Measurements from ENCODE around the gene HACD4.

Gene HACD4

DNA sequence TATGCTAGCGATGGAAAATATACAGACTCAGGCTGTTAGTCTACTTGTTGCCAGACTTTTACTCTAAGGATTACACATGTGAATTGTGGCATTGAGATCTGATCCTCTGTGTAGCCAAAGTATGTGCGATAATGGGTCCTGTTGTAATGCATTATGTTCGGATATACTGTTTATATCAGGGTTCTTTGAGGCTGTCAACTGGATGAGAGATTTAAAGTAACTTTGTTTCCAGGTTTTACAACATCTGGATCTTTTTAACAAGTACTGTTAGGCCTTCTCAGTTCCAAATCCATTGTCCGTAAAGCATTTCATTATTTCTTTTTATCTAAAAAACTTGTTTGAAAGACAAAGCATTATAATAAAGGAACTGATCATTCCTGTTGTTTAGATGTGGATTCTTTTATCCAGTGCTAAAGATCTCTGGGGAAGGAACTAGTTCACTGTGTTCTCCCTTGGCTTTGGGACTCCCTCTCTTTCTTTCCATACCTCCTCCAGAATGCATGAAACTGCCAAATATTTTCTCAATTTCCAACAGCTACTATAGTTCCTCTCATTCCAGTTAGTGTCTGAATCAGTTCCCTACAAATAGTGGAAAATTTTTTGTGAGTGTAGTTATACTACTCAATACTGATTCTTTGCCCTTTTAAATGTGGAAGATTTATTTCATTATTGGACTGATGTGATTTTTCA lies 68.8 kb downstream of the HACD4 start:
- no peak for DNase-seq

DNA sequence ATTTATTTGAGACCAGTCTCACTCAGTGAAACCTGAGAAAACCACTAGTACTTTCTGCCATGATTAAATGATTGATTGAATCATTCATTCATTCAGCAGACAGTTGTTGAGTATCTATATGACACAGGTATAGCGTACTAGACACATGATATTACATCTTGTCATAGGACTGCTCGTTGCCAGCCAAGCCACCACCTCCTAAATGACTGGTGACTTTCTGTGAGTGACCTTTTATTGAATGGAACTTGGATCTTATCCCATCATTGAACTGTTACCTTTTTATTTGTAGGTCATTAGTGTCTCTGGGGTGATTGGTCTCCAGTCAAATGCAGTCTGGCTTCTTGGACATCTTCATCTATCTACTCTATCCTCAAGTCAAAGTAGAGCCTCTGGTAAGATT lies 80.7 kb downstream of the HACD4 start:
- no peak for DNase-seq

Measured in NCI-H524 treated with DMSO at 0.1 percent for 48 hours (cell line).